HepG2 (cell line): ENCODE data around the gene ZFP1. TPM values are rescaled to one million over a fixed set of nuclear protein-coding genes. Genes with fewer than 3 reads are reported as not detected.

ENCODE experiments used
- FOSL1 ChIP-seq: sonication (generic); formaldehyde crosslinking; IDR thresholded peaks from 2 replicates; pipeline ENCODE4 v1.9.0; 2021; ENCODE audit warnings: missing genetic modification reagents, borderline replicate concordance
- GPBP1L1 ChIP-seq: sonication (generic); formaldehyde crosslinking; IDR thresholded peaks from 2 replicates; pipeline ENCODE4 v1.5.0; 2020; ENCODE audit warnings: mild to moderate bottlenecking, missing genetic modification reagents
- IRX3 ChIP-seq: sonication (generic); formaldehyde crosslinking; IDR thresholded peaks from 2 replicates; pipeline ENCODE4 v1.8.1; 2023; ENCODE audit warnings: mild to moderate bottlenecking, low read depth, missing genetic modification reagents, borderline replicate concordance
- NR2F1 ChIP-seq, 2 experiments: fragments of 450-650 bp in 1 of 2; formaldehyde crosslinking in 1 of 2; IDR thresholded peaks; 2 replicates each; pipeline versions ENCODE4 v1.5.0 to v1.6.1; 2016 to 2020; ENCODE audit warnings: mild to moderate bottlenecking in 1 of 2, missing compliant biosample characterization in 1 of 2, missing genetic modification reagents in 1 of 2, moderate library complexity in 1 of 2
- PAF1 ChIP-seq: IDR thresholded peaks from 2 replicates; pipeline ENCODE4 v1.6.1; 2016; ENCODE audit warnings: missing genetic modification reagents, missing compliant biosample characterization
- SMC3 ChIP-seq: IDR thresholded peaks from 2 replicates; pipeline ENCODE4 v1.6.1; 2011; ENCODE audit warnings: low read length, improper control_type of control experiment
- SNAPC4 ChIP-seq: sonication (generic); formaldehyde crosslinking; IDR thresholded peaks from 2 replicates; pipeline ENCODE4 v1.4.0; 2020; ENCODE audit warnings: mild to moderate bottlenecking, missing genetic modification reagents
- ZBTB38 ChIP-seq: sonication (generic); formaldehyde crosslinking; IDR thresholded peaks from 2 replicates; pipeline ENCODE4 v1.5.1; 2020; ENCODE audit warnings: mild to moderate bottlenecking, missing genetic modification reagents
- ZEB1 ChIP-seq: IDR thresholded peaks from 2 replicates; pipeline ENCODE4 v1.6.1; 2012; ENCODE audit warnings: mild to moderate bottlenecking, low read depth, inconsistent platforms; ENCODE audit not compliant: insufficient replicate concordance
- ZHX2 ChIP-seq, 2 experiments: sonication (generic) in 1 of 2; formaldehyde crosslinking in 1 of 2; IDR thresholded peaks; 2 replicates each; pipeline versions ENCODE4 v1.6.1 to v1.9.0; 2014 to 2022; ENCODE audit warnings: antibody characterized with exemption in 1 of 2, borderline replicate concordance in 1 of 2, inconsistent platforms in 1 of 2, low read depth in 1 of 2, missing genetic modification reagents in 1 of 2
- ZNF446 ChIP-seq: sonication (generic); formaldehyde crosslinking; IDR thresholded peaks from 2 replicates; pipeline ENCODE4 v1.5.0; 2020; ENCODE audit warnings: mild to moderate bottlenecking, missing genetic modification reagents
- ZNF569 ChIP-seq: sonication (generic); formaldehyde crosslinking; IDR thresholded peaks from 2 replicates; pipeline ENCODE4 v1.5.0; 2020; ENCODE audit warnings: mild to moderate bottlenecking, missing genetic modification reagents, moderate library complexity, borderline replicate concordance
- ZNF607 ChIP-seq: sonication (generic); formaldehyde crosslinking; IDR thresholded peaks from 2 replicates; pipeline ENCODE4 v1.5.1; 2020; ENCODE audit warnings: missing genetic modification reagents, mild to moderate bottlenecking, borderline replicate concordance
- ZNF724P ChIP-seq: sonication (generic); formaldehyde crosslinking; IDR thresholded peaks from 2 replicates; pipeline ENCODE4 v1.8.0; 2022; ENCODE audit warnings: missing genetic modification reagents, borderline replicate concordance
- ZNF839 ChIP-seq: sonication (generic); formaldehyde crosslinking; IDR thresholded peaks from 2 replicates; pipeline ENCODE4 v1.4.0; 2020; ENCODE audit warnings: missing genetic modification reagents, mild to moderate bottlenecking, borderline replicate concordance
- polyA plus RNA-seq, 8 experiments: library from polyadenylated mRNA; depleted of rRNA in 3 of 8; stranded (reverse) in 7 of 8; unstranded in 1 of 8; fragments of >200 nt; fragmentation: Illumina TruSeq in 4 of 8; extraction: Trizol in 4 of 8; gene quantifications; 2 replicates each; pipeline versions ENCODE4 v1.2.1 to v1.2.3, GENCODE V29; 2011 to 2016; ENCODE audit warnings: low read depth in 4 of 8, missing spikeins in 1 of 8, mixed read lengths in 1 of 8; ENCODE audit not compliant: insufficient read depth in 1 of 8
- total RNA-seq, 5 experiments: library from RNA; depleted of rRNA; stranded (reverse); fragments of >200 nt; fragmentation: Illumina TruSeq; extraction: Trizol; gene quantifications; 2 replicates each; pipeline ENCODE4 v1.2.3, GENCODE V29; 2016; ENCODE audit warnings: low read depth in 1 of 5

ZFP1 gene
- total and polyA plus RNA-seq, 2 of the 13 experiments (the other 11 are each of a cell fraction or from before 2014, with no cell fraction given) = 8.3 to 14.0 TPM

GRCh38 chr16:75110637-75111513, 37.4 kb upstream of the ZFP1 start (continued):
- no peak; the same call in 1 of the 2 replicates for TF ChIP-seq SNAPC4
- TF ChIP-seq ZNF607 (CRISPR knock-in tag) = no peak
- TF ChIP-seq PAF1 (CRISPR knock-in tag) = peak; percentile 80; the same call in 1 of the 2 replicates
- TF ChIP-seq ZNF724P (CRISPR knock-in tag) = 0 out of 2 replicates have a peak, but pooled peaks have one; percentile 55
- TF ChIP-seq ZEB1 = peak; percentile 73
- no peak; the same call in 1 of the 2 replicates for TF ChIP-seq ZNF446 (CRISPR knock-in tag)
- peak; percentile 76 for TF ChIP-seq SMC3
- TF ChIP-seq ZHX2 (IDR thresholded peaks at IDR 0.05; ENCODE audit: low read depth) = no peak
- no peak for TF ChIP-seq ZHX2 (CRISPR knock-in tag; IDR thresholded peaks at IDR 0.05; ENCODE audit: borderline replicate concordance)
- 0 out of 4 replicates have a peak, but pooled peaks of 1 of the 2 experiments have one; percentile 13 for TF ChIP-seq NR2F1 (CRISPR knock-in tag; IDR thresholded peaks at IDR 0.05)
- TF ChIP-seq ZBTB38 = peak; percentile 85; the same call in 1 of the 2 replicates
- no peak for TF ChIP-seq ZNF569 (CRISPR knock-in tag)
- TF ChIP-seq IRX3 (CRISPR knock-in tag) = no peak; the same call in 1 of the 2 replicates
- TF ChIP-seq GPBP1L1 (CRISPR knock-in tag) = no peak
- TF ChIP-seq FOSL1 (CRISPR knock-in tag) = no peak
- peak; percentile 26; the same call in 1 of the 2 replicates for TF ChIP-seq ZNF839 (CRISPR knock-in tag)
